GM12878 (cell line): ENCODE results near the gene DOCK9.

Experiments used
- CTCF ChIP-seq, 3 experiments: IDR thresholded peaks in 2 of 3; conservative IDR thresholded peaks in 1 of 3; 2 replicates each; pipeline ENCODE4 v1.5.1; 2011; ENCODE audit warnings: low read depth in 3 of 3, low read length in 3 of 3, mild to moderate bottlenecking in 3 of 3, control low read depth in 2 of 3, moderate library complexity in 2 of 3, inconsistent platforms in 1 of 3, mixed read lengths in 1 of 3; ENCODE audit not compliant: control insufficient read depth in 2 of 3, insufficient read depth in 1 of 3; ENCODE audit errors: extremely low read depth in 1 of 3
- MTA3 ChIP-seq: IDR thresholded peaks from 2 replicates; pipeline ENCODE4 v1.6.1; 2012; ENCODE audit warnings: low read length, inconsistent platforms, borderline replicate concordance
- REST ChIP-seq: IDR thresholded peaks from 2 replicates; pipeline ENCODE4 v1.6.1; 2012; ENCODE audit warnings: mild to moderate bottlenecking, low read depth, low read length

GRCh38 chr13:98988780-98989179 is 10.9 kb upstream of the DOCK9 start:
- TF ChIP-seq MTA3 (no peak), CTCF (IDR thresholded peaks at IDR 0.05 in 2 of 3, conservative IDR thresholded peaks at IDR 0.05 in 1 of 3; ENCODE audit: control insufficient read depth in 2 of 3, extremely low read depth in 1 of 3, insufficient read depth in 1 of 3, low read depth in 3 of 3, low read length in 3 of 3) (no peak), REST (no peak)
